Measurements from ENCODE around the gene TSC22D1.

TSC22D1 gene

DNA sequence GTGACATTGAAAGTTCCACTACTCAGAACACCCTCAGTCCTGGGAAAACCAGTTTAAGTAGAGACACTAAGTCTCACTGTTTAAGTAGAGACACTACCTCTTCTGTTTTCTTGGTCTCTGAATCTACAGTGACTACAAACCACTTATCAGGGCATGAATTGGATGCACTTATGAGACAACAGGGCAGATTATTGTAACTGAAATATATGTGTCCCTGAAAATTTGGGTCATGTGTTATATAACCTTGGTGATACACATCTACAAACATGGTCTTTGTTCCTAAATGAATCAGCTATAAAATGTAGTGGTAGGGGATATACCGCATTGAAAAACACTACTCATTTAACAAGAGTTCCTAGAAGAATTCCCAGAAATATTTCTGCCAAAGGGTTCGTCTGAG lies 146.8 kb downstream of the TSC22D1 start:
- Mint-ChIP-seq H3K4me1 (peaks cover 44% of the 10 kb centered on the region), H3K9me3 (peaks cover 3% of the 10 kb centered on the region), H3K4me3 (no peak overlapping the region), H3K27me3 (ENCODE audit: low read depth) (no peaks in the 10 kb centered on the region), H3K36me3 (ENCODE audit: low read depth) (peaks cover 23% of the 10 kb centered on the region), H3K27ac (no peak overlapping the region)
- TF ChIP-seq, protein P1, sequence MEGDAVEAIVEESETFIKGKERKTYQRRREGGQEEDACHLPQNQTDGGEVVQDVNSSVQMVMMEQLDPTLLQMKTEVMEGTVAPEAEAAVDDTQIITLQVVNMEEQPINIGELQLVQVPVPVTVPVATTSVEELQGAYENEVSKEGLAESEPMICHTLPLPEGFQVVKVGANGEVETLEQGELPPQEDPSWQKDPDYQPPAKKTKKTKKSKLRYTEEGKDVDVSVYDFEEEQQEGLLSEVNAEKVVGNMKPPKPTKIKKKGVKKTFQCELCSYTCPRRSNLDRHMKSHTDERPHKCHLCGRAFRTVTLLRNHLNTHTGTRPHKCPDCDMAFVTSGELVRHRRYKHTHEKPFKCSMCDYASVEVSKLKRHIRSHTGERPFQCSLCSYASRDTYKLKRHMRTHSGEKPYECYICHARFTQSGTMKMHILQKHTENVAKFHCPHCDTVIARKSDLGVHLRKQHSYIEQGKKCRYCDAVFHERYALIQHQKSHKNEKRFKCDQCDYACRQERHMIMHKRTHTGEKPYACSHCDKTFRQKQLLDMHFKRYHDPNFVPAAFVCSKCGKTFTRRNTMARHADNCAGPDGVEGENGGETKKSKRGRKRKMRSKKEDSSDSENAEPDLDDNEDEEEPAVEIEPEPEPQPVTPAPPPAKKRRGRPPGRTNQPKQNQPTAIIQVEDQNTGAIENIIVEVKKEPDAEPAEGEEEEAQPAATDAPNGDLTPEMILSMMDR (IDR thresholded peaks at IDR 0.05; ENCODE audit: unreplicated experiment in 3 of 3) = no peak

DNA sequence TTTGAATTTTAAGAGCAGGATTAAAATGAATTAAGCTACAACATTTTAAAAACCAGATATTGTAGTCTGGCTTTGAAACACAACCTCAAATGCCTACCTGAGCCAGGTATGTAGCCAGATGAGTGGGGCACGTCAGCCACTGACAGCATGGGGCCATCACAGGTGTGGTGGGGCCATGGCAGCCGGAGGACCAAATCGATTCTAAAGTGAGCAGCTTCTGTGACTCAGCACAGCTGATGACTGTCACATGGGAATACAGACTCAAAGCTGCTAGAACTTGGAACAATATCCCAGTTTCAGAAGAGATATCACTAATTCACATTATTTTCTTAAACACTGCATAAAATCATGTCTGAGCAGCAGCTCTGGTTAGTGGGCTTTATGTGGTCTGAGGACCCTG lies 149.7 kb downstream of the TSC22D1 start:
- Mint-ChIP-seq H3K27ac (no peak overlapping the region), H3K4me1 (peaks cover 34% of the 10 kb centered on the region), H3K4me3 (no peak overlapping the region), H3K36me3 (ENCODE audit: low read depth) (peaks cover 4% of the 10 kb centered on the region), H3K9me3 (peaks cover 3% of the 10 kb centered on the region), H3K27me3 (ENCODE audit: low read depth) (peaks cover 8% of the 10 kb centered on the region)
- TF ChIP-seq, protein P1 (IDR thresholded peaks at IDR 0.05; ENCODE audit: unreplicated experiment in 3 of 3) = no peak

DNA sequence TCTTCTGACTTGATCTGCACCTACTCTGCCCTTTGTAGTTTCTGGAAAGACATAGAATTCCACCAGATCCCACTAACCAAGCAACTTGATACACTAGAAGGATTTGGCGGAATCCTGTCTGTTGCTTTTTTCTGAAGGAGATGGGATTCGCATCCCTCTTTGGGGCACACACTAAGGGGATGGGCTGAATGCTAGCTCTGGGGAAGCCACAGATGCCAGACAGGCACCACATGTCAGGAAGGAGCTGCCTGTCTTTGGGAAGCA lies 150.4 kb downstream of the TSC22D1 start:
- Mint-ChIP-seq H3K4me3 (no peak overlapping the region), H3K9me3 (peaks cover 3% of the 10 kb centered on the region), H3K36me3 (ENCODE audit: low read depth) (no peaks in the 10 kb centered on the region), H3K27me3 (ENCODE audit: low read depth) (peaks cover 12% of the 10 kb centered on the region), H3K27ac (no peak overlapping the region), H3K4me1 (peaks cover 27% of the 10 kb centered on the region)
- TF ChIP-seq, protein P1 (IDR thresholded peaks at IDR 0.05; ENCODE audit: unreplicated experiment in 3 of 3) = no peak

DNA sequence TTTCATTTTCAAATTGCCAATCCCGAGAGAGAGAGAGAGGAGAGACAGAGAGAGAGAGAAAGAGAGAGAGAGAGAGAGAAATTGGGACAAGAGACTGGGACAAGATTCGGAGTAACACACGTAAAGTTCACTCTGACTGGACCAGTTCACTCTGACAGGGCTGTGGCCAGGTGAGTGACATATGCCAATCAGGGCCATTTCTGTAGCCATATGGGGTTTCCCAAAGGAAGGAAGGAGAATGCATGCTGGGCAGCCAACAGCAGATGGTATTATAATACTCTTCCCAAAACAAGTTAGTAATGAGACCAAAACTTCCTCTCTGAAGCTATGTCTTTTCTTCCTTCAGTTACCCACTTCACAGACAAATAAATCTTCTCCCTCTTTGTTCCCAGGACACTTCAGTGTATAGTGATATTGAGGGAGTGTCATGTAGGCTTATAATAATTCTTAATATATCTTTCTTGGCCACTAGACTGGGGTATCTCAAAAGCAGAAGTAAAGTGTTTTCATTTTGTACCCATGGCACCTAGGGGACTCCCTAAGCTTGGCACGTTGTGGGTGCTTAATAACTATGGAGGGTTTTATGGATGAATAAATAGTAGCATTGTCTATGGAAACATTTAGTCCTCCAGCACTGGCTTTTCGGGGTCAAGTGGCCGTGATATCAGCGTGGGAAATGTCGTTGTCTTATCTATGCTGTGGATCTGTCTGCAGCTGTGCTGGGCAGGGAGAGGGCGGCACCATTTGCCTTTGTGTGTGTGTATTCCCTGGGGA lies 150.9 kb downstream of the TSC22D1 start:
- no peaks in the 10 kb centered on the region for H3K36me3 Mint-ChIP-seq (ENCODE audit: low read depth)
- peaks cover 13% of the 10 kb centered on the region for H3K27me3 Mint-ChIP-seq (ENCODE audit: low read depth)
- H3K27ac Mint-ChIP-seq = no peak overlapping the region
- peaks cover 3% of the 10 kb centered on the region for H3K9me3 Mint-ChIP-seq
- TF ChIP-seq, protein P1 (IDR thresholded peaks at IDR 0.05; ENCODE audit: unreplicated experiment in 3 of 3) = no peak
- peaks cover 26% of the 10 kb centered on the region for H3K4me1 Mint-ChIP-seq
- no peak overlapping the region for H3K4me3 Mint-ChIP-seq

DNA sequence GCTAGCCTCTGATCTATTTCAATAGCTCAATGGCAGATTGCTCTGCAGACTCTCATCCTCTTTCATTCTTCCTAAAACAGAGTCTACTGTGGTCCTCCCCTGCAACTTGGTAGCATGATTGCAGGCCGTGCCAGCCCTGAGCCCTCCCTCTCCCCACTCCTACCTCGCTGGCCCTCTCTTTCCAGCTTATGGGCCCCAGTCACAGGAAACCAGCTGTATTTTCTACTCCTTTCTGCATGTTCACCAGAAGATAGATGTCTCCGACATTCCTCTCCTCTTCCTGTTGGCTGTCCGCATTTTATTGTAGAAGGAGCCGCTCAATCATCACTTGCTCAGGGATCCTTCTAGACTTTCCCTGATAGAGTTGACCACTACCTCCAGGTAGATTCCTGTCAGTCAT lies 152.3 kb downstream of the TSC22D1 start:
- no peak overlapping the region for H3K4me3 Mint-ChIP-seq
- H3K4me1 Mint-ChIP-seq = peaks cover 21% of the 10 kb centered on the region
- H3K27ac Mint-ChIP-seq = peak overlapping the region; percentile 60 to 95 (median 62)
- TF ChIP-seq, protein P1 (IDR thresholded peaks at IDR 0.05; ENCODE audit: unreplicated experiment in 3 of 3) = no peak
- H3K9me3 Mint-ChIP-seq = peaks cover 3% of the 10 kb centered on the region
- H3K36me3 Mint-ChIP-seq (ENCODE audit: low read depth) = no peaks in the 10 kb centered on the region
- peaks cover 13% of the 10 kb centered on the region for H3K27me3 Mint-ChIP-seq (ENCODE audit: low read depth)

Measured in nephron (organoid).